Skeletal muscle tissue (tissue), 4 donors: ENCODE results near the gene ZFYVE28. TPM values are rescaled to one million over a fixed set of nuclear protein-coding genes. Genes with fewer than 3 reads are reported as not detected.

Source experiments
- H3K27ac ChIP-seq: one replicate; pipeline ENCODE4 v1.7.0; 2013; ENCODE audit warnings: mild to moderate bottlenecking, low read depth, low read length, inconsistent platforms
- H3K27me3 ChIP-seq, 3 donors: one replicate each; pipeline ENCODE4 v1.7.0; 2013; ENCODE audit warnings: low read length in 3 of 3; ENCODE audit not compliant: control insufficient read depth in 3 of 3, insufficient read depth in 3 of 3
- H3K36me3 ChIP-seq, 3 donors: one replicate each; pipeline ENCODE4 v1.7.0; 2013; ENCODE audit warnings: low read length in 3 of 3; ENCODE audit not compliant: control insufficient read depth in 3 of 3, insufficient read depth in 3 of 3
- H3K4me1 ChIP-seq, 3 donors: one replicate each; pipeline ENCODE4 v1.7.0; 2013; ENCODE audit warnings: low read length in 3 of 3, mild to moderate bottlenecking in 3 of 3; ENCODE audit not compliant: control insufficient read depth in 3 of 3, insufficient read depth in 3 of 3
- H3K4me3 ChIP-seq, 3 donors: one replicate each; pipeline ENCODE4 v1.7.0; 2013; ENCODE audit warnings: low read length in 3 of 3
- H3K9ac ChIP-seq, 3 donors: one replicate each; pipeline ENCODE4 v1.7.0; 2013; ENCODE audit warnings: low read length in 3 of 3, mild to moderate bottlenecking in 3 of 3, moderate library complexity in 2 of 3, low read depth in 1 of 3
- H3K9me3 ChIP-seq, 3 donors: one replicate each; pipeline ENCODE4 v1.7.0; 2013; ENCODE audit warnings: low read length in 3 of 3; ENCODE audit not compliant: control insufficient read depth in 3 of 3
- total RNA-seq: library from RNA; depleted of rRNA; stranded (reverse); fragments of >200 nt; gene quantifications from one replicate; pipeline ENCODE4 v1.2.3, GENCODE V29; 2014
- donor health status: Osteomylitis.

ZFYVE28 gene
- total RNA-seq, 1 donor from 2014 or later, result 1.0 TPM

- no peak overlapping the region for H3K27ac ChIP-seq
Observed at GRCh38 chr4:2250357-2251072, 167.9 kb downstream of the ZFYVE28 start.

DNA sequence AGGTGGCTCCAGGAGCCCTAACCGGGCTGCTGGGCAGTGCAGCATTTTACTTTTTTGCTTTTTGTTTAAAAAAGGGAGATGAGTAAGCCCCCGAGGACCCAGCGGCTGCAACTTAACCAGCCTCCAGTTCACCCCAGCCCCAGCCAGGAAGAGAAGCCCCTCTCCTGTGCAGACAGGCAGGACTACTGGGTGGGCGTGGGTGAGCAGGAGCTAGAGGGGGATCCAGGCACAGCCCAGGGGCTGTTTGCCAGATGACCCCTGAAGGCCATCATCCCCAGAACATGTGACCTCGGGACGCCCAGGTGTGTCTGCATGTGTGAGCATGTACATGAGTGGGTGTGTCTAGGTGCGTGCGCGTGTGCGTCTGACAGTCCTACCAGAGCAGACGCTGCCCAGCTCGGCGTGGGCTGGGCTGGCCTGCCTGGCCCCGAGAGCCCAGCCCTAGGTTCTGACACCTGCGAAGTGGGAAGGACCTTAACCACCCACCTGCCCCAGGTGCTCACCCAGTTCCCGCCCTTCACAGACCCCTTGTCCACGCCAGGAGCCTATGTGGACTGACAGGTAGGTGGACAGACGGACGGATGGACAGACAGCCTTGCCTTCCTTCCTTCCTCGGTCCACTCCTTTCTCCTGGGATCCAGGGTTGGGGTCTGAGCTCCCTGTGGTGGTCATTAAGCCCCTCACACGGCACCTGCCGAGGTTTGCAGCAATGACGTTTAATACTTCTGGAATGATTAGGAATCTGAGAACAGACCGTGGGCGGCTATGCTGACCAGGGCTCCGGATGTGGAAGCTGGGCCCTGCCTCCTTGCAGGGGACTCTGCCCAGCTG lies 168.7 kb downstream of the ZFYVE28 start:
- Histone ChIP-seq H3K27me3 (no peaks in the 10 kb centered on the region), H3K4me1 (peaks cover 5 to 28% (median 21%) of the 10 kb centered on the region in 3 donors), H3K4me3 (no peak overlapping the region), H3K9me3 (no peaks in the 10 kb centered on the region), H3K27ac (no peak overlapping the region), H3K36me3 (peaks cover 39 to 57% (median 50%) of the 10 kb centered on the region in 3 donors), H3K9ac (no peak overlapping the region)

More at GRCh38 chr4:2250357-2251072, 167.9 kb downstream of the ZFYVE28 start:
- Histone ChIP-seq H3K27me3 (no peaks in the 10 kb centered on the region), H3K9ac (no peak overlapping the region), H3K4me3 (no peak overlapping the region), H3K9me3 (no peaks in the 10 kb centered on the region), H3K4me1 (peaks cover 11 to 28% (median 19%) of the 10 kb centered on the region in 3 donors), H3K36me3 (peaks cover 43 to 61% (median 53%) of the 10 kb centered on the region in 3 donors)

- H3K4me1 ChIP-seq, result peaks cover 1 to 26% (median 21%) of the 10 kb centered on the region in 3 donors
- H3K27ac ChIP-seq, result no peak overlapping the region
- H3K36me3 ChIP-seq, result peaks cover 36 to 49% (median 44%) of the 10 kb centered on the region in 3 donors
- H3K9me3 ChIP-seq, result no peaks in the 10 kb centered on the region
- H3K4me3 ChIP-seq, result no peak overlapping the region
- no peak overlapping the region for H3K9ac ChIP-seq
- no peaks in the 10 kb centered on the region for H3K27me3 ChIP-seq
Observed at GRCh38 chr4:2248821-2249261, 169.6 kb downstream of the ZFYVE28 start.

DNA sequence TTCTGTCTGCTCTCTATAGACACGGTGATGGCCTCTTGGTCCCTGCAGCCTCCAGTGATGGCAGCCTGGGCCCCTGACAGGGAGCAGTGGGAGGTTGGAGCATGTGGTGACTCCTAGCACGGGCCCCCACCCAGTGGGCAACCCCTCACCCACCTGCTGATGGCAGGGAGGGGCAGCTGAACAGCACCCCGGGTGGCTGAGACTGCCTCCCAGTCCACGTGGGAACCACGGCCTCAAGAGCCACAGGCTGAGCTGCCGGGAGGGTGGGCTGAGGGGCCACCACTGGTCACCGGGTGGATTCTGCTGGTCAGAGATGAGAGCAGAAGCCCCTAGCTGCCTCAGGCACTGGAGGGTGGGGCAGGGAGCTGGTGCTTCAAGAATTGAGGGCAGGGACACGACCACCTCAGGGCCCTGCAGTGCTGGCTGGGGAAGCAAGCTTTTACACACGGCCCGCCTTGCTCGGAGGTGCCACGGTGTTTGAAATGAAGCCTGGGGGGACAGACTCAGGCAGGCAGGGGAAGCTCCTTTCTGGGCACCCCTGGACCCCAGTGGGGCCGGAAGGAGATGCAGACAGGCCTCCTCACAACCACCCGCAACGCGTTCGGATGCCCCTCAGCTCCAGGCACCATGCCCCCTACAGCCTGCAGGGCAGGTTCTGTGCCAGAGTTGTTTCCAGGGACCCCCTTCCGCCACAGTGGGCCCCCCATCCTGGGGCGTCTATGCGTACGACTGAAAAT lies 170.2 kb downstream of the ZFYVE28 start:
- Histone ChIP-seq H3K27me3 (no peaks in the 10 kb centered on the region), H3K4me1 (peaks cover 5 to 23% (median 14%) of the 10 kb centered on the region in 3 donors), H3K9me3 (no peaks in the 10 kb centered on the region), H3K36me3 (peaks cover 35 to 43% (median 39%) of the 10 kb centered on the region in 3 donors), H3K9ac (no peak overlapping the region), H3K4me3 (no peak overlapping the region), H3K27ac (no peak overlapping the region)

DNA sequence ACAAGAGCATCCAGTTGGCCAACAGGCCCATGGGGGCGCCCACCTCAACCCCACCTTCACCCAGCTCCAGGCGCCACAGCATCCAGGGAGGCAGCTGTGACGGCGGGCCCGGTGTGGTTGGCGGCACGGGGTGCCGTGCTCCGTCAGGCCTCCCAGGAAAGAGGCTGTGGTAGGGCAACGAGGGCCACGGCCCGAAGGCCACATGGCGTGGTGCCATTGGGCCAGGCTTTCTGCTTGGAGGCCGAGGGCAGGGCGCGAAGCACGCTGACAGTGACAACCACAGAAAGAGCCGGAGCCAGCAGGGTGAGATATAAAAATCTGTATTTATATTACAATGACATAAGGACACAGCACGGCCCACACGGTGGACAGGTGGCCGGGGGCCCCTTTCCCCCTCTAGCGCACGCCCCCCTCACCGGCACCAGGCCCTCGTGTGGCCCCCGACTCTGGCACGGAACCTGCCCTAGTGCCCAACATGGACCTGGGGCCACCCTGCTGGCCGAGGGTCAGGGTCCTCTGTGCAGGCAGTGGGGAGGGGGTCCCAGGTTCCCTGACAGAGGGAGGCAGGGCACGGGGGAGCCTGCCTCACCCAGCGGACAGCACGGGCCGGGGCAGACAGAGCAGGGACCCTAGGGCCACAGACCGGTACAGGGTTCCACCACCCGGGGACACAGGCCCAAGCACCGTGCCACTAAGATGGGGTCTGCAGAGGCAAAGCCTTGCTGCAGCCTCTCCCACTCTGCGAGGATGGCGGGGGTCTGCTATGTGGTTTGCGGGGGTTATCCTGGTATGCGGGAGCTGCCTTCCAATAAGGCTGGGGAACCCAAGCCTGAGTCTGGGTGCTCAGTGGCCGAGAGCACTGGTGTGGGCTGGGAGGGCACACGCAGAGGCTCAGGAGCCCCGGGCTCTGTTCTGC lies 171.1 kb downstream of the ZFYVE28 start:
- Histone ChIP-seq H3K27me3 (no peaks in the 10 kb centered on the region), H3K9me3 (no peaks in the 10 kb centered on the region), H3K4me1 (peaks cover 5 to 21% (median 11%) of the 10 kb centered on the region in 3 donors), H3K36me3 (peaks cover 32 to 42% (median 34%) of the 10 kb centered on the region in 3 donors), H3K9ac (no peak overlapping the region), H3K4me3 (no peak overlapping the region), H3K27ac (no peak overlapping the region)

DNA sequence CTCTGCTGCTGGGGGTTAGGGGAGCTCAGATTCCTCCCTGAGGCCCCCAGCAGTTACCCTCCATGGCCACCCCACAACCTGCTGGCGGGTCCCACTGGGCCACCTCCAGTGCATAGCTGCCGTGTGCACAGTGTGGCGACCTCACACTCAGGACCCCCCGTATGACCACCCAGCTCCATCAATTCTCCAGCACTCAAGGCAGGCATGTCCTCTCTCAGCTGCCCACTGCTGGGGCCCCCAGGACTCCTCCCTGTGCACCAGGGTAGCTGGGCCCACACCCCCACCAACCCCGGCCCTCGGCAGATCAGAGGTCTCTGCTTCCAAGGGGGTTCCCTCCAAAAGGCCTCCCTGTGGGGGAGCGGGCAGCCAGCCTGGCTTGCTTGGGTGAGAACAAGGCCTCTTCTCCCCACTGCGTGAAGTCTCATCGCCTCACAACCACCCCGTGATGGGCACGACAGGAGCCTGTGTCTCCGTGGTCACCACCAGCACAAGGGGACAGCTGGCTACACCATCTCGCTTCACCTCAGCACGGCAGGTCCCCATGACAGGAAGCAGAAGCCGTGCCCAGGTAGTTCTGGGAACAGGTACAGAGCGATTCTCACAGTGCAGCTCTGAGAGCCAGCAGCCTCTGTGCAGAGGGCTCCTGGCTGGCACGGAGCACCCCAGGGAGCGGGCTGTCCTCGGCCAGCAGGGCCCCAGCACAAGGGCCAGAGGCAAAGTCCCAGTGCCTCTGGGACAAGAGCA lies 171.9 kb downstream of the ZFYVE28 start:
- Histone ChIP-seq H3K9ac (peak overlapping the region in 1 of 3 donors; percentile 16), H3K27ac (peak overlapping the region; percentile 30)

DNA sequence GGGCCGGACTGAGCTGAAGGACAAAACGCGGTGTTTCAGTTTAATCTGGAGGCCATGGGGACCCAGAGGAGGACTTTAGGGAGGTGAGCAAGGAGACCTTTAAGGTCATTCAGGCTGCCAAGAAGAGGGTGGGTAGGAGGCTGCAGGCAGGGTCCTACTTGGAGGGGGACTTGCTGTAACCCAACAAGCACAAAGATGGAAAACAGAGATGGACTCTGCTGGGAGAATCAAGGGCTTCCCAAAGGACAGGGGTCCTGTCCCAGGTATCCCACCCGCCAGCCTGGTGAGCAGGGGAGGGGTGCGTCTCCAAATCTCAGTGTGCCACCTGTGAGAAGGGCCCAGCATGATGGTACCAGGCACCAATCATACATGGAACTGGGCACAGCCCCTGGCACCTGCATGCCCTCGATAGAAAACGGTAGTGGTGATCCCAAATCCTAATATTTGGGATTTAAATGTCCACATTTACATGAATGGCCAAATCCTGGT lies 172.6 kb downstream of the ZFYVE28 start:
- H3K4me3 ChIP-seq, result no peak overlapping the region
- no peaks in the 10 kb centered on the region for H3K9me3 ChIP-seq
- H3K9ac ChIP-seq, result peak overlapping the region in 1 of 3 donors; percentile 16
- peaks cover 11 to 27% (median 17%) of the 10 kb centered on the region in 3 donors for H3K4me1 ChIP-seq
- H3K27ac ChIP-seq, result peak overlapping the region; percentile 30
- H3K27me3 ChIP-seq, result no peaks in the 10 kb centered on the region
- H3K36me3 ChIP-seq, result peaks cover 22 to 27% (median 25%) of the 10 kb centered on the region in 3 donors

More for the DNA sequence above, 171.9 kb downstream of the ZFYVE28 start:
- H3K4me3 ChIP-seq, result no peak overlapping the region
- no peaks in the 10 kb centered on the region for H3K9me3 ChIP-seq
- H3K27me3 ChIP-seq, result no peaks in the 10 kb centered on the region
- H3K36me3 ChIP-seq, result peaks cover 28 to 34% (median 32%) of the 10 kb centered on the region in 3 donors
- peaks cover 5 to 23% (median 12%) of the 10 kb centered on the region in 3 donors for H3K4me1 ChIP-seq

DNA sequence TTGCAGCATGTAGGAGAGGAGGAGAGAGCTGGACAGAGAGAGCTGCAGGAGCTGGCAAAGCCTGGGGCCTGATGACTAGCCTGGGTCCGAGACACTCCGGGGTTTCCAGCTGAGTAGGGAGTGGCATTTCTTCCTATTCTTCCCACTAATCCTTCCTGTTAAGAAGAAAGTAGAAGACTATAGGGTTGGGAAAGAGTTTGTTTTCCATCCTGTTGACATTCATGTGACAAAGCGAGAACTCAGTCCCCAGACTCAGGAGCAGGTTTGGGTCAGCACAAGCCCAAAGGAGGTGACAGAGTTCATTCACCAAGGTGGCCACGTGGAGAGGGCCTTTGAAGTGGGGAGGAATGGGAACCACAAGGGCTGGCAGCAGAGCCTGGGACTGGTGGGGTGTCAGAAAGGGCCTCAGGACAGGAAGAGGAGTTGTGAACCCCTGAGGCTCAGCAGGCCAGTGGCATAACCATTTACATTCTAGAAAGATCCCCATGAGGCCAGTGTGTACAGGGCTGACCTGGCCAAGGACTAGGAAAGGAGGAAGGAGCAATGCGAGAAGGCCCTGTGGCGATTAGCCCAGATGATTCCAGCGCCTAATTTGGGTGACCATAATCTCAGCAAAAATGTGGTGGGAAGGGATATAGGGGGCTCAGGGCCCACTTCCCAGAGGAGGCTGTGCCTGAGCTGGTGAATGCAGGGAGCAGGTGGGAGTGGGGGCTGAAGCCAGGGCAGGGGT lies 173.2 kb downstream of the ZFYVE28 start:
- Histone ChIP-seq H3K4me1 (peaks cover 17 to 29% (median 22%) of the 10 kb centered on the region in 3 donors), H3K36me3 (peaks cover 16 to 23% (median 19%) of the 10 kb centered on the region in 3 donors), H3K9me3 (no peaks in the 10 kb centered on the region), H3K27me3 (no peaks in the 10 kb centered on the region), H3K27ac (peak overlapping the region; percentile 30), H3K4me3 (no peak overlapping the region), H3K9ac (peak overlapping the region in 2 of 3 donors; percentile 16 to 38)
